Adipocyte (in vitro differentiated cells): Measurements from ENCODE around the gene RNASEH1.
"Not testable (repeated sequence)": the region's sequence is repeated elsewhere in the genome, so short reads cannot be mapped to it uniquely, and the experiment has no call there.

Source experiments
- DNase-seq: peaks from one replicate; pipeline ENCODE4 v3.0.0-alpha.2; 2015; ENCODE audit warnings: low read depth
- H3K27me3 ChIP-seq: replicated peaks from 2 replicates; pipeline ENCODE4 v1.7.0; 2013; ENCODE audit warnings: mild to moderate bottlenecking, low read length, moderate library complexity; ENCODE audit not compliant: control insufficient read depth, insufficient read depth
- H3K36me3 ChIP-seq: 2 replicates; pipeline ENCODE4 v1.7.0; 2013; ENCODE audit warnings: low read length, mild to moderate bottlenecking, moderate library complexity; ENCODE audit not compliant: control insufficient read depth, insufficient read depth, severe bottlenecking
- H3K4me1 ChIP-seq: 2 replicates; pipeline ENCODE4 v1.7.0; 2013; ENCODE audit warnings: mild to moderate bottlenecking, low read length, moderate library complexity; ENCODE audit not compliant: control insufficient read depth, insufficient read depth
- H3K4me3 ChIP-seq: 2 replicates; pipeline ENCODE4 v1.7.0; 2013; ENCODE audit warnings: mild to moderate bottlenecking, low read length, moderate library complexity
- H3K9ac ChIP-seq: 2 replicates; pipeline ENCODE4 v1.7.0; 2013; ENCODE audit warnings: mild to moderate bottlenecking, low read length, moderate library complexity
- H3K9me3 ChIP-seq: 2 replicates; pipeline ENCODE4 v1.7.0; 2013; ENCODE audit warnings: mild to moderate bottlenecking, low read length, moderate library complexity; ENCODE audit not compliant: control insufficient read depth

RNASEH1 gene

DNA sequence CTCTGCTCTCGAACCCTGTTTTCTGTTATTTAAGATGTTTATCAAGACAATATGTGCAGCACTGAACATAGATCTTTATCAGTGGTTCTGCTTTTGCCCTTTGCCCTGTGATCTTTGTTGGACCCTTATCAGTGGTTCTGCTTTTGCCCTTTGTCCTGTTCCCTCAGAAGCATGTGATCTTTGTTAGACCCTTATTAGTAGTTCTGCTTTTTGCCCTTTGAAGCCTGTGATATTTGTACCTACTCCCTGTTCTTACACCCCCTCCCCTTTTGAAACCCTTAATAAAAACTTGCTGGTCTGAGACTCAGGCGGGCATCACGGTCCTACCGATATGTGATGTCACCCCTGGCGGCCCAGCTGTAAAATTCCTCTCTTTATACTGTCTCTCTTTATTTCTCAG is 42.7 kb downstream of the RNASEH1 start:
- Histone ChIP-seq H3K4me1 (peaks cover 15% of the 10 kb centered on the region), H3K36me3 (peaks cover 39% of the 10 kb centered on the region)
- not testable (repeated sequence) for H3K9me3 ChIP-seq, H3K4me3 ChIP-seq, H3K27me3 ChIP-seq, H3K9ac ChIP-seq, DNase-seq

GRCh38 chr2:3513026-3513810 is 44.9 kb downstream of the RNASEH1 start:
- Histone ChIP-seq H3K36me3 (peaks cover 48% of the 10 kb centered on the region), H3K27me3 (no peaks in the 10 kb centered on the region), H3K9ac (no peak overlapping the region), H3K4me3 (no peak overlapping the region), H3K9me3 (no peaks in the 10 kb centered on the region), H3K4me1 (peaks cover 15% of the 10 kb centered on the region)
- DNase-seq, result no peak

- H3K4me1 ChIP-seq, result peaks cover 6% of the 10 kb centered on the region
- H3K4me3 ChIP-seq, result no peak overlapping the region
- H3K27me3 ChIP-seq, result no peaks in the 10 kb centered on the region
- DNase-seq, result no peak
- peaks cover 52% of the 10 kb centered on the region for H3K36me3 ChIP-seq
- no peak overlapping the region for H3K9ac ChIP-seq
- H3K9me3 ChIP-seq, result no peaks in the 10 kb centered on the region
Observed at GRCh38 chr2:3512086-3512485, 46.0 kb downstream of the RNASEH1 start.

- Histone ChIP-seq H3K36me3 (peaks cover 67% of the 10 kb centered on the region), H3K4me3 (no peak overlapping the region), H3K9me3 (no peaks in the 10 kb centered on the region), H3K4me1 (no peaks in the 10 kb centered on the region), H3K9ac (no peak overlapping the region), H3K27me3 (no peaks in the 10 kb centered on the region)
- DNase-seq, result no peak
Observed at GRCh38 chr2:3505771-3506170, 52.4 kb downstream of the RNASEH1 start.

GRCh38 chr2:3504741-3505140 is 53.4 kb downstream of the RNASEH1 start:
- H3K27me3 ChIP-seq, result no peaks in the 10 kb centered on the region
- no peaks in the 10 kb centered on the region for H3K4me1 ChIP-seq
- no peaks in the 10 kb centered on the region for H3K9me3 ChIP-seq
- H3K4me3 ChIP-seq, result no peak overlapping the region
- H3K36me3 ChIP-seq, result peaks cover 70% of the 10 kb centered on the region
- no peak for DNase-seq
- H3K9ac ChIP-seq, result no peak overlapping the region

- Histone ChIP-seq H3K9ac (no peak overlapping the region), H3K36me3 (peaks cover 80% of the 10 kb centered on the region)
- no peak for DNase-seq
Observed at GRCh38 chr2:3503483-3503882, 54.6 kb downstream of the RNASEH1 start.

GRCh38 chr2:3503046-3503445 is 55.1 kb downstream of the RNASEH1 start:
- Histone ChIP-seq H3K36me3 (peaks cover 82% of the 10 kb centered on the region), H3K27me3 (no peaks in the 10 kb centered on the region), H3K9ac (no peak overlapping the region), H3K9me3 (no peaks in the 10 kb centered on the region), H3K4me1 (no peaks in the 10 kb centered on the region), H3K4me3 (no peak overlapping the region)
- no peak for DNase-seq

More at GRCh38 chr2:3503483-3503882, 54.6 kb downstream of the RNASEH1 start:
- Histone ChIP-seq H3K4me3 (no peak overlapping the region), H3K27me3 (no peaks in the 10 kb centered on the region), H3K4me1 (no peaks in the 10 kb centered on the region), H3K9me3 (no peaks in the 10 kb centered on the region)

- Histone ChIP-seq H3K36me3 (peaks cover 87% of the 10 kb centered on the region), H3K9me3 (no peaks in the 10 kb centered on the region), H3K4me3 (no peak overlapping the region), H3K9ac (no peak overlapping the region), H3K27me3 (no peaks in the 10 kb centered on the region), H3K4me1 (no peaks in the 10 kb centered on the region)
- no peak for DNase-seq
Observed at GRCh38 chr2:3500326-3500899, 57.7 kb downstream of the RNASEH1 start.

DNA sequence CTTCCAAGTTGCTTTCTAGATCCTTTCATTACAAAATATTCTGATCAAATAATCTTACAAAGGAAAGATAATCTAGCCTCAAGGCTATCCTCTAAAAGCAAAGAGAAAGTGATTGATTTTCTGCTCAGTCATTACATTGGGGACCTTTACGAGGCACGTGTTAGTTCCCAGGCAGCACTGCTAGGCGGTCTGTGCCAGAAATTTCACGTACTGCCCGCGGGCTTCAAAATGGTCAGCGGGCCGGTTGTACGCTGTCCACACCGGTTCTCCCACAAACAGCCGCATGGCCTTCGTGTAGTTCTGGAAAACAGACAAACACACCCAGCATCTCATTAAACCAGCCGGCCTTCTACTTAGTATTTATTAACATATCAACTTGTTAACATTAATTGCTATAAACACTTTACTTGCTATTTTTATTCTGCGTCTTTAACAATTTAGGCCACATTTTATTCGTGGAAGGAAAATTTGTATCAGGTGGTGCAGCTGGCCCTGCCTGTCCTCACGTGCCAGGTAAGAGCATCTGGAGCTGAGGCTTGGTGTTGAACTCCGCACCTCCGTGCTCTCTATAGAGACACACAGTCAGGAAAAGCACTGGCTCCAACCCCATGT is 59.2 kb downstream of the RNASEH1 start:
- Histone ChIP-seq H3K9ac (no peak overlapping the region), H3K36me3 (peaks cover 79% of the 10 kb centered on the region), H3K4me3 (no peak overlapping the region), H3K9me3 (no peaks in the 10 kb centered on the region), H3K4me1 (peaks cover 4% of the 10 kb centered on the region), H3K27me3 (no peaks in the 10 kb centered on the region)
- no peak for DNase-seq

DNA sequence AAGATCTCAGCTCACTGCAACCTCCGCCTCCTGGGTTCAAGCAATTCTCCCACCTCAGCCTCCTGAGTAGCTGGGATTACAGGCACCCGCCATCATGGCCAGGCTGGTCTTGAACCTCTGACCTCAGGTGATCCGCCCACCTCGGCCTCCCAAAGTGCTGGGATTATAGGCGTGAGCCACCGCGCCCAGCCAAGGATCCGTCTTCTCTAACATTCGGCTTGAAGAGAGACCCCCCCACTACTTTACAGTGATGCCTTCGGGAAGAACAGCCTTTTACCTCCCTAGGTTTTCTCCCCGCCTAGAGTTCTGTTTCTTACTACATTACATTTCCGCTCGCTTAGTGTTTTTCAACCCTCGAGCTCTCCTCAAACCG is 61.4 kb downstream of the RNASEH1 start:
- H3K27me3 ChIP-seq, DNase-seq, H3K9ac ChIP-seq, H3K9me3 ChIP-seq, H3K4me3 ChIP-seq: not testable (repeated sequence)
- H3K36me3 ChIP-seq, result peaks cover 65% of the 10 kb centered on the region
- H3K4me1 ChIP-seq, result peaks cover 11% of the 10 kb centered on the region
